Erythroblast (primary cell): ENCODE data around the gene CARS1.
A peak's percentile ranks its signal among the peaks of the same experiment; 100 is the strongest.

Source experiments
- DNase-seq, 2 experiments: peaks; one replicate each; lab custom pipeline; 2025; lab: John Stamatoyannopoulos, UW
- GATA1 ChIP-seq: IDR thresholded peaks from 2 replicates; pipeline ENCODE4 v1.6.1; 2011; ENCODE audit warnings: low read depth, mild to moderate bottlenecking, control low read depth, low read length, moderate library complexity
- POLR2A ChIP-seq: IDR thresholded peaks from 2 replicates; pipeline ENCODE4 v1.6.1; 2011; ENCODE audit warnings: mild to moderate bottlenecking, low read length

Gene CARS1

GRCh38 chr11:3093281-3094191 is 36.3 kb upstream of the CARS1 start:
- no peak for DNase-seq
- TF ChIP-seq POLR2A = no peak
- TF ChIP-seq GATA1 = no peak

DNA sequence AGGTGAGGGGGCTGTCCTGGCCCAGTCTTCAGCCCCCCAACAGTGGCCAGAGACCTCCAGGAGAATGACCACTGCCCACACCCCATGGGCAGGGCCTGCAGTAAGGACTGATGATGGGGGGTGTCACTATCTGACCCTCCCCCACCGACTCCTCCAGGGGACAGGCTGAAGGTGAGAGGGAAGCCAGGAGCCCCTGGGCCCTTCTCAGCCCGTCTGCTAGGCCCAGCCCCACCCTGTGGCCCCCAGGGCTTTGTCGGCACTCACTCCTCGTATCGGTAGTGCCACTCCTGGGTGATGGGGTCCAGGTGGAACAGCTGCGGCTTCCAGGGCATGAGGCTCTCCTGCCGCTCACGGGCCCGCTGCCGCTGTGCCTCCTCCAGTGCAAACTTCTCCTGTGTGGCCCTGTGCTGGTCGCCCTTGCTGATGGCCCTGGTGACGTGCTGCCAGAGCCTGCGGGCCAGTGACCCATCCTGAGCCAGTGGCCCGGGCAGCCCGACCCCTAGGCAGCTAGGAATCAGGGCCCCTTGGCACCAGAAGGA is 35.4 kb upstream of the CARS1 start:
- no peak for TF ChIP-seq GATA1
- TF ChIP-seq POLR2A = no peak
- no peak for DNase-seq

GRCh38 chr11:3091846-3092602 is 34.8 kb upstream of the CARS1 start:
- peak; percentile 62 to 82 for DNase-seq

DNA sequence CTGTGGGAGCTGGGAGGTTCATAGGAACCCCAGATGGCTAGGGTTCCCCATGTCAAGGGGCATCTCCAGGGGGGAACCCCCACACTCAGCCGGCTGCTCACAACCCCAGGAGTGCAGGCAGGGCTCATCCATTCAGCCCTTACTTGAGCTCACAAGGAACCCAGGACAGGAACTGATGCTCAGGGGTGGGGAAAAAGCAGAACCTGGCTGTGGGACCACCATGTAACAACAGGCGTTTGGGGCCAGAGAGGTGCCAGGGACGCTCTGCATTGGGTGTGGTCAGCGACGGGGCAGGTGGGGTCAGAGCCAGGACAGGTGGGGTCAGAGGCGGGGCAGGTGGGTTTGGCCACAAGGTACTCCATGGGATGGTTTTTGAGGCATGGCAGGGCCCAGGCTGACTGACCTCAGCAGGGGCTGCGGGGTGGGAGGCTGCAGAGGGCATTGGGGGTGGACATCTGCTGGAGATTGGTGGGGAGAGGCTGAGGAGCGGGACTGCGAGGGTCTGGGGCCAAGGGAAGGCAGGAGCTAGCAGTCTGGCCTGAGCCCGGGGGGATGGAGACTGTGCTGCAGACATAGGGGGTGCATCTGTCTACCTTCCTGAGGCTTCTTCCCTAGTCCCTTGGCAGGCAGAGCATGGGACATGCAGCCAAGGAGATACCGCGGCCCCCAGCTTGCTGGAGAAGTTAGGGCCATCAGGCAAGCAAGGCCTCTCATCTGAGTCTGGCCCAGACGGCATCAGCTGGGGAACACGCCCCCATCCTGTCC is 34.0 kb upstream of the CARS1 start:
- TF ChIP-seq POLR2A (no peak), GATA1 (no peak)
- no peak for DNase-seq

More at GRCh38 chr11:3091846-3092602, 34.8 kb upstream of the CARS1 start:
- TF ChIP-seq POLR2A (no peak), GATA1 (no peak)

DNA sequence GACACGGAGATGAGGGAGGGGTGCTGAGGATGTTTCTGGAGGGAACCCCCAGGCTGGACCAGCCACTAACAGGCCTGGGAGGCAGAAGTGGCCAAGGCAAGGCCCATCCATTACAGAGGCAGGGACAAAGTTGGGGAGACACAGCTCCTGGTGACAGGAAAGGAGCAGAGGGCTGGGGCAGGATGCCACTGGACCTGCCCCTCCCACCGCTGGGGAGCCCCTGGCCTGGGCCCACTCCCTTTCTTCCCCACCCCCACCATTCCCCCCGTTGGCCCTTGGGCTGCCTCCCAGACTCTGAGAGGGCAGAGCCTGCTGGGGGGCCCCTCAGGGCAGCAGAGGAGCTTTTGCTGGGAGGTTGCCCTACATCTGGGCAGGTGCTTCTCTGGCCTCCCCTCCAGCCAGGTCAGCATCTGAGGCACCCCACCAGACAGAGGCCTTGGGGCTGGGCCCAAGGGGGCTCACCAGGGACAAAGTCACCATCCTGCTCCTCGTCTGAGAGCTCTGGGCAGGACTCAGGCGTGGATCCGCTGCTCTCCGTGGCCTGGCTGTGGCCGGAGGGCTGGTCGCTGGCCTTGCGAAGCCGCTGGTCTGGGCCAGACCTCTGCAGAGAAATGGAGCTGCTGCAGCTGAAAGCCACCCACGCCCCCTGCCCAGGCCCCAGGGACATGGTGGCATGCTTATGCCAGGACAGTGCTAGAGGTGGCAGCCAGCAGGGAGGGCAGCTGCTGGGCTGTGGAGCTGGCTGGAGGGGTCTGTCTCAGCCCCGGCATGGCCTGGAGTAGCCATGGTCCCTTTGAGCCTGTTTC is 33.1 kb upstream of the CARS1 start:
- DNase-seq = no peak
- TF ChIP-seq GATA1 = no peak
- no peak for TF ChIP-seq POLR2A

DNA sequence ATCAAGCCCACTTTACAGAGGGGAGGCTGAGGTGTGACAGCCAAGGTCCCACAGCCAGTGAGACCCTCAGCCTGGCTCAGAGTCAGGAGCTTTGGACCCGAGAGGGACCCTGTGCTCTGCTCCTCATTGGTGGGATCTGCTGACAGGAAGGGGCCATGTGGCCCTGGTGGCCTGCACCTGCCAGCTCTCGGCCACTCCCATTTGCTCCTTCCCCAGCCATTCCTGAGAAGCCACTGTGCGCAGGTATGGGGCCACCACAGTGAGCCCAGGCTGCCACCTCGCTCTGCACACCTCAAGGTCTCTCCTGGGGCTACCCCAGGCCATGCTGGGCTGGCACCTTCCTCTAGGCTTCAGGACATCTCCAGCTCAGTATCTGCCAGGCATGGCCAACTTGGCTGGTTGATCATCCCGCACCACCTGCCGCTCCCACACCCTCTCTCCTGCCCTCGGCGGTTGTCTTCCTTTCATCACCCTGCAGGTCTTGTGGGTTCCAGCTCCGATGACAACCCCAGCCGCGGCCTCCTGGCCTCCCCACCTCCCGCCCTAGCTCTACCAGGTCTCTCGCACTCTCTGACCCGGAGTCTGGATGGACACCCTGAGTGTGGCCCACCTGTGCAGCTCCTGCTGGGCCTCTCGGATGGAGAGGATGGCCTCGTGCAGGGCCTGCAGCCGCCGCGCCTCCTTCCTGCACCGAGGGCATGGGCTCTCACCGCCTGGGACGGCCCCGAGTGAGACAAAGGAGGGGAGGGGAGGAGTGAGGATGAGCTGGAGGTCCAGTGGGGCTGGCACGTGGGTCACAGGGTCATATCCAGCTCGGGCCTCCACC is 32.2 kb upstream of the CARS1 start:
- DNase-seq = no peak
- TF ChIP-seq POLR2A = no peak
- no peak for TF ChIP-seq GATA1

DNA sequence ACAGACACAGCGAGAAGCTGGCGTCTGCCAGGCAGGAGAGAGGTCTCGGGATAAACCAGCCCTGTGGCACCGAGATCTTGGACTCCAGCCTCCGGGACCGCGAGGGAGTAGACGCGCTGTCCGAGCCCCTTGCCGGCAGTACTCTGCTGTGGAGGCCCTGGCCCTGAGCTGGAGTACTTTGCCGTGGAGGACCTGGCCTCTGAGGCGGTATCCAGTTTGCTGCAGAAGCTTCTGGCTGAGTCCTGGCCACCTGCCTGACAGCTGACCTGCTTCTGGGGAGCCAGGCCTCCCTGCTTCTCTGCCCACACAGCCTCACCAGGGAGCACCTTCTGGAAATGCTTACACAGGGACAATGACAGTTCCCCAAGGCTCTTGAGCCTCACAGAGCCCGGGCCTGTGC is 31.6 kb upstream of the CARS1 start:
- DNase-seq = no peak
- TF ChIP-seq POLR2A = no peak
- TF ChIP-seq GATA1 = no peak

GRCh38 chr11:3087821-3088800 is 30.9 kb upstream of the CARS1 start:
- no peak for TF ChIP-seq GATA1
- TF ChIP-seq POLR2A = no peak

GRCh38 chr11:3087373-3087772 is 30.1 kb upstream of the CARS1 start:
- no peak for TF ChIP-seq GATA1
- TF ChIP-seq POLR2A = no peak
- no peak for DNase-seq

More at GRCh38 chr11:3087821-3088800, 30.9 kb upstream of the CARS1 start:
- DNase-seq = no peak

- TF ChIP-seq POLR2A (no peak), GATA1 (no peak)
- DNase-seq = no peak
These were observed 29.5 kb upstream of the CARS1 start for GRCh38 chr11:3086671-3087150.
